ENCODE results near the gene BTRC. TPM values are rescaled to one million over a fixed set of nuclear protein-coding genes. Genes with fewer than 3 reads are reported as not detected.

Gene BTRC
- total RNA-seq, 1 donor from 2014 or later: 24.3 TPM

GRCh38 chr10:101595591-101596433 lies 241.8 kb downstream of the BTRC start:
- DNase-seq (ENCODE audit: low spot score) (no peak), ATAC-seq (peak; percentile 68)
- intact Hi-C loops (cut with DNase I): no loop called here

- intact Hi-C loops (cut with DNase I): no loop called here
- ATAC-seq: no peak
Measured at GRCh38 chr10:101597091-101597900, 243.3 kb downstream of the BTRC start.

GRCh38 chr10:101601541-101601940 lies 247.6 kb downstream of the BTRC start:
- DNase-seq (ENCODE audit: low spot score) (no peak), ATAC-seq (no peak)
- intact Hi-C loops (cut with DNase I): no loop called here

More at GRCh38 chr10:101597091-101597900, 243.3 kb downstream of the BTRC start:
- no peak for DNase-seq (ENCODE audit: low spot score)

GRCh38 chr10:101602761-101603398 lies 248.9 kb downstream of the BTRC start:
- peak; percentile 84 for DNase-seq (ENCODE audit: low spot score)
- peak; percentile 93 for ATAC-seq
- intact Hi-C loops (cut with DNase I): no loop called here

Small RNA genes lying within 50 kb of the gene (microRNA-seq; reads per million reads assigned to microRNA genes)
- not detected for gene MIR3158-1
- gene MIR3158-2: not detected

Other genes with a start within 250 kb of the BTRC start
- not detected for gene TLX1, start 222.9 kb upstream of the BTRC start, total RNA-seq
- gene LBX1, start 124.7 kb upstream of the BTRC start, total RNA-seq: not detected
- gene POLL, start 234.1 kb downstream of the BTRC start, total RNA-seq: 37.1 TPM
- gene DPCD, start 234.2 kb downstream of the BTRC start, total RNA-seq: 9.1 TPM

All from sciatic nerve (tissue), 2 donors.